Astrocyte (in vitro differentiated cells and primary cell): ENCODE data around the gene ALPK3. TPM values are rescaled to one million over a fixed set of nuclear protein-coding genes. Genes with fewer than 3 reads are reported as not detected.

ENCODE experiments used
- DNase-seq: peaks from one replicate; pipeline ENCODE4 v3.0.0-alpha.2; 2010; ENCODE audit warnings: low read depth
- FAIRE-seq: peaks from 2 replicates; lab custom pipeline; 2011; peaks lifted over from hg19 to GRCh38; lab: Jason Lieb, UNC
- H2AFZ ChIP-seq: 2 replicates; pipeline ENCODE4 v1.6.0; 2012; ENCODE audit warnings: low read depth, low read length, inconsistent platforms
- H3K27ac ChIP-seq: 2 replicates; pipeline ENCODE4 v1.5.1; 2011; ENCODE audit warnings: low read depth, low read length, inconsistent platforms
- H3K27me3 ChIP-seq: 2 replicates; pipeline ENCODE4 v1.6.0; 2011; ENCODE audit warnings: low read length, inconsistent platforms; ENCODE audit not compliant: insufficient read depth
- H3K36me3 ChIP-seq: 2 replicates; pipeline ENCODE4 v1.5.1; 2011; ENCODE audit warnings: low read length, inconsistent platforms; ENCODE audit not compliant: insufficient read depth
- H3K4me1 ChIP-seq: 2 replicates; pipeline ENCODE4 v1.5.1; 2011; ENCODE audit warnings: low read length, inconsistent platforms; ENCODE audit not compliant: insufficient read depth
- H3K4me2 ChIP-seq: 2 replicates; pipeline ENCODE4 v1.6.0; 2012; ENCODE audit warnings: low read length, inconsistent platforms
- H3K4me3 ChIP-seq: 2 replicates; pipeline ENCODE4 v1.5.1; 2011; ENCODE audit warnings: low read depth, mild to moderate bottlenecking, low read length, inconsistent platforms; ENCODE audit not compliant: insufficient read depth
- H3K79me2 ChIP-seq: 2 replicates; pipeline ENCODE4 v1.6.0; 2012; ENCODE audit warnings: mild to moderate bottlenecking, low read length, inconsistent platforms; ENCODE audit not compliant: insufficient read depth
- H3K9ac ChIP-seq: 2 replicates; pipeline ENCODE4 v1.6.0; 2012; ENCODE audit warnings: mild to moderate bottlenecking, low read length, inconsistent platforms
- H3K9me3 ChIP-seq: 2 replicates; pipeline ENCODE4 v1.5.1; 2012; ENCODE audit warnings: low read depth, mild to moderate bottlenecking, low read length, inconsistent platforms; ENCODE audit not compliant: insufficient read depth
- H4K20me1 ChIP-seq: 2 replicates; pipeline ENCODE4 v1.6.0; 2012; ENCODE audit warnings: low read length, inconsistent platforms; ENCODE audit not compliant: insufficient read depth
- H3K27ac Mint-ChIP-seq: one replicate; pipeline ENCODE4 v1.8.0; 2021; ENCODE audit warnings: mild to moderate bottlenecking, mixed read lengths; ENCODE audit not compliant: unreplicated experiment
- H3K27me3 Mint-ChIP-seq: one replicate; pipeline ENCODE4 v1.8.0; 2021; ENCODE audit warnings: low read depth, mixed read lengths; ENCODE audit not compliant: unreplicated experiment
- H3K36me3 Mint-ChIP-seq: one replicate; pipeline ENCODE4 v1.8.0; 2021; ENCODE audit warnings: low read depth, mixed read lengths; ENCODE audit not compliant: unreplicated experiment
- H3K4me1 Mint-ChIP-seq: one replicate; pipeline ENCODE4 v1.8.0; 2021; ENCODE audit warnings: low read depth, mixed read lengths; ENCODE audit not compliant: unreplicated experiment
- H3K4me3 Mint-ChIP-seq: one replicate; pipeline ENCODE4 v1.8.0; 2021; ENCODE audit warnings: mild to moderate bottlenecking, moderate library complexity, mixed read lengths; ENCODE audit not compliant: unreplicated experiment
- H3K9me3 Mint-ChIP-seq: one replicate; pipeline ENCODE4 v1.8.0; 2021; ENCODE audit warnings: mild to moderate bottlenecking, mixed read lengths; ENCODE audit not compliant: unreplicated experiment
- EZH2 ChIP-seq: IDR thresholded peaks from 2 replicates; pipeline ENCODE4 v1.6.1; 2012; ENCODE audit warnings: mild to moderate bottlenecking, low read length, inconsistent platforms; ENCODE audit not compliant: insufficient read depth
- total RNA-seq: library from RNA; stranded (reverse); gene quantifications from 2 replicates; pipeline ENCODE4 v1.2.1, GENCODE V29; 2021
- TF ChIP-seq, protein P1 (sequence below): IDR thresholded peaks from 2 replicates; pipeline ENCODE4 v1.5.1; 2011; ENCODE audit warnings: low read depth, mild to moderate bottlenecking, inconsistent platforms, low read length, moderate library complexity; ENCODE audit not compliant: insufficient read depth

Gene ALPK3
- total RNA-seq, 1 donor from 2014 or later: 9.1 TPM

GRCh38 chr15:84899750-84900149 is 82.6 kb downstream of the ALPK3 start:
- H4K20me1 ChIP-seq: no peaks in the 10 kb centered on the region
- H3K27me3 ChIP-seq: no peaks in the 10 kb centered on the region
- no peak overlapping the region for H3K4me3 ChIP-seq
- Mint-ChIP-seq H3K9me3 (peaks cover 5% of the 10 kb centered on the region), H3K36me3 (no peaks in the 10 kb centered on the region), H3K27me3 (peaks cover 6% of the 10 kb centered on the region), H3K4me1 (peaks cover 2% of the 10 kb centered on the region), H3K4me3 (no peak overlapping the region), H3K27ac (no peak overlapping the region)
- no peak overlapping the region for H3K4me2 ChIP-seq
- H3K4me1 ChIP-seq: no peaks in the 10 kb centered on the region
- no peaks in the 10 kb centered on the region for H3K9me3 ChIP-seq
- H2AFZ ChIP-seq: no peak overlapping the region
- no peak overlapping the region for H3K27ac ChIP-seq
- FAIRE-seq: no peak
- no peaks in the 10 kb centered on the region for H3K36me3 ChIP-seq
- DNase-seq: no peak
- no peaks in the 10 kb centered on the region for H3K79me2 ChIP-seq
- no peak overlapping the region for H3K9ac ChIP-seq
- no peak for TF ChIP-seq EZH2
- TF ChIP-seq, protein P1, sequence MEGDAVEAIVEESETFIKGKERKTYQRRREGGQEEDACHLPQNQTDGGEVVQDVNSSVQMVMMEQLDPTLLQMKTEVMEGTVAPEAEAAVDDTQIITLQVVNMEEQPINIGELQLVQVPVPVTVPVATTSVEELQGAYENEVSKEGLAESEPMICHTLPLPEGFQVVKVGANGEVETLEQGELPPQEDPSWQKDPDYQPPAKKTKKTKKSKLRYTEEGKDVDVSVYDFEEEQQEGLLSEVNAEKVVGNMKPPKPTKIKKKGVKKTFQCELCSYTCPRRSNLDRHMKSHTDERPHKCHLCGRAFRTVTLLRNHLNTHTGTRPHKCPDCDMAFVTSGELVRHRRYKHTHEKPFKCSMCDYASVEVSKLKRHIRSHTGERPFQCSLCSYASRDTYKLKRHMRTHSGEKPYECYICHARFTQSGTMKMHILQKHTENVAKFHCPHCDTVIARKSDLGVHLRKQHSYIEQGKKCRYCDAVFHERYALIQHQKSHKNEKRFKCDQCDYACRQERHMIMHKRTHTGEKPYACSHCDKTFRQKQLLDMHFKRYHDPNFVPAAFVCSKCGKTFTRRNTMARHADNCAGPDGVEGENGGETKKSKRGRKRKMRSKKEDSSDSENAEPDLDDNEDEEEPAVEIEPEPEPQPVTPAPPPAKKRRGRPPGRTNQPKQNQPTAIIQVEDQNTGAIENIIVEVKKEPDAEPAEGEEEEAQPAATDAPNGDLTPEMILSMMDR: no peak

GRCh38 chr15:84901540-84901939 is 84.4 kb downstream of the ALPK3 start:
- peaks cover 2% of the 10 kb centered on the region for H3K4me1 Mint-ChIP-seq
- no peak for FAIRE-seq
- no peaks in the 10 kb centered on the region for H3K27me3 ChIP-seq
- no peaks in the 10 kb centered on the region for H4K20me1 ChIP-seq
- H3K36me3 ChIP-seq: no peaks in the 10 kb centered on the region
- H3K9me3 Mint-ChIP-seq: peaks cover 5% of the 10 kb centered on the region
- no peaks in the 10 kb centered on the region for H3K4me1 ChIP-seq
- no peak overlapping the region for H2AFZ ChIP-seq
- H3K27ac ChIP-seq: no peak overlapping the region
- no peak overlapping the region for H3K9ac ChIP-seq
- no peak overlapping the region for H3K4me3 Mint-ChIP-seq
- H3K27me3 Mint-ChIP-seq: peaks cover 6% of the 10 kb centered on the region
- H3K9me3 ChIP-seq: no peaks in the 10 kb centered on the region
- no peaks in the 10 kb centered on the region for H3K36me3 Mint-ChIP-seq
- TF ChIP-seq, protein P1: no peak
- no peak overlapping the region for H3K27ac Mint-ChIP-seq
- H3K4me2 ChIP-seq: no peak overlapping the region
- no peaks in the 10 kb centered on the region for H3K79me2 ChIP-seq
- H3K4me3 ChIP-seq: no peak overlapping the region
- DNase-seq: no peak

GRCh38 chr15:84903751-84904150 is 86.6 kb downstream of the ALPK3 start:
- H4K20me1 ChIP-seq: no peaks in the 10 kb centered on the region
- DNase-seq: no peak
- Mint-ChIP-seq H3K27me3 (peaks cover 4% of the 10 kb centered on the region), H3K27ac (no peak overlapping the region), H3K4me3 (no peak overlapping the region), H3K9me3 (peaks cover 4% of the 10 kb centered on the region), H3K36me3 (no peaks in the 10 kb centered on the region), H3K4me1 (peaks cover 2% of the 10 kb centered on the region)
- no peak for FAIRE-seq
- H3K79me2 ChIP-seq: no peaks in the 10 kb centered on the region
- H3K4me2 ChIP-seq: no peak overlapping the region
- no peaks in the 10 kb centered on the region for H3K27me3 ChIP-seq
- no peaks in the 10 kb centered on the region for H3K36me3 ChIP-seq
- H3K9ac ChIP-seq: no peak overlapping the region
- no peak overlapping the region for H3K27ac ChIP-seq
- no peak overlapping the region for H3K4me3 ChIP-seq
- TF ChIP-seq, protein P1: no peak
- TF ChIP-seq EZH2: no peak
- H3K4me1 ChIP-seq: no peaks in the 10 kb centered on the region
- H2AFZ ChIP-seq: no peak overlapping the region
- H3K9me3 ChIP-seq: no peaks in the 10 kb centered on the region
